WTC11 (cell line): ENCODE measurements around the gene PCSK5. TPM values are rescaled to one million over a fixed set of nuclear protein-coding genes. Genes with fewer than 3 reads are reported as not detected.

ENCODE experiments used
- ATAC-seq: fragments of 200-7000 bp; cut with Tn5 transposase; 2 replicates; pipeline ENCODE4 v1.10.0; 2021; ENCODE audit warnings: mild to moderate bottlenecking, moderate library complexity
- CTCF ChIA-PET: fragments of 300-600 bp; sonication (Branson Sonifier 250); formaldehyde crosslinking; loops from one replicate; lab custom pipeline; 2021; ENCODE audit warnings: antibody characterized with exemption; lab: Charles Lee
- POLR2A ChIA-PET: fragments of 350-600 bp; sonication (Branson Sonifier 250); formaldehyde crosslinking; loops from one replicate; lab custom pipeline; 2021; ENCODE audit warnings: antibody characterized with exemption; lab: Charles Lee
- DNase-seq: peaks from one replicate; pipeline ENCODE4 v3.0.0; 2021; ENCODE audit warnings: low spot score
- H3K27ac Mint-ChIP-seq: 2 replicates; pipeline ENCODE4 v1.8.0; 2021; ENCODE audit warnings: mixed read lengths
- H3K27me3 Mint-ChIP-seq: 2 replicates; pipeline ENCODE4 v1.8.0; 2021; ENCODE audit warnings: low read depth, mild to moderate bottlenecking, moderate library complexity, mixed read lengths
- H3K36me3 Mint-ChIP-seq: 2 replicates; pipeline ENCODE4 v1.8.0; 2021; ENCODE audit warnings: mixed read lengths
- H3K4me1 Mint-ChIP-seq: 2 replicates; pipeline ENCODE4 v1.8.0; 2022; ENCODE audit warnings: mixed read lengths
- H3K4me3 Mint-ChIP-seq: 2 replicates; pipeline ENCODE4 v1.8.0; 2021; ENCODE audit warnings: mild to moderate bottlenecking, moderate library complexity, mixed read lengths
- H3K9me3 Mint-ChIP-seq: 2 replicates; pipeline ENCODE4 v1.8.0; 2021; ENCODE audit warnings: mixed read lengths
- AFF4 ChIP-seq: sonication (generic); formaldehyde crosslinking; IDR thresholded peaks from 2 replicates; pipeline ENCODE4 v1.8.1; 2023; ENCODE audit warnings: mild to moderate bottlenecking, missing genetic modification reagents, borderline replicate concordance
- CREB1 ChIP-seq: sonication (generic); formaldehyde crosslinking; IDR thresholded peaks from 2 replicates; pipeline ENCODE4 v1.8.0; 2023; ENCODE audit warnings: mild to moderate bottlenecking, missing genetic modification reagents
- EMX1 ChIP-seq: fragments of 250-450 bp; sonication (Bioruptor Pico); IDR thresholded peaks from 2 replicates; pipeline ENCODE4 v1.8.0; 2021; ENCODE audit warnings: mild to moderate bottlenecking
- ETV6 ChIP-seq: sonication (generic); formaldehyde crosslinking; IDR thresholded peaks from 2 replicates; pipeline ENCODE4 v1.8.1; 2022; ENCODE audit warnings: mild to moderate bottlenecking, missing genetic modification reagents
- FOXJ3 ChIP-seq: sonication (generic); formaldehyde crosslinking; IDR thresholded peaks from 2 replicates; pipeline ENCODE4 v1.9.0; 2021; ENCODE audit warnings: missing genetic modification reagents, mild to moderate bottlenecking, borderline replicate concordance
- GABPB1 ChIP-seq: sonication (generic); formaldehyde crosslinking; IDR thresholded peaks from 2 replicates; pipeline ENCODE4 v1.8.1; 2023; ENCODE audit warnings: mild to moderate bottlenecking, missing genetic modification reagents
- GTF2I ChIP-seq: fragments of 250-450 bp; sonication (Bioruptor Pico); conservative IDR thresholded peaks from 2 replicates; pipeline ENCODE4 v1.4.0; 2021; ENCODE audit warnings: mild to moderate bottlenecking
- HMGA2 ChIP-seq: fragments of 250-450 bp; sonication (Bioruptor Pico); IDR thresholded peaks from 2 replicates; pipeline ENCODE4 v1.4.0; 2021; ENCODE audit warnings: mild to moderate bottlenecking, moderate library complexity
- MXD4 ChIP-seq: fragments of 250-450 bp; sonication (Bioruptor Pico); IDR thresholded peaks from 2 replicates; pipeline ENCODE4 v1.8.0; 2021; ENCODE audit warnings: mild to moderate bottlenecking, moderate library complexity, borderline replicate concordance
- SOX15 ChIP-seq: fragments of 250-450 bp; sonication (Bioruptor Pico); IDR thresholded peaks from 2 replicates; pipeline ENCODE4 v1.9.0; 2021; ENCODE audit warnings: mild to moderate bottlenecking
- ZNF425 ChIP-seq: fragments of 250-450 bp; sonication (Bioruptor Pico); conservative IDR thresholded peaks from 2 replicates; pipeline ENCODE4 v1.9.0; 2021; ENCODE audit warnings: mild to moderate bottlenecking
- ZNF512 ChIP-seq: sonication (generic); formaldehyde crosslinking; IDR thresholded peaks from 2 replicates; pipeline ENCODE4 v1.8.1; 2022; ENCODE audit warnings: missing genetic modification reagents, borderline replicate concordance
- ZSCAN18 ChIP-seq: fragments of 250-450 bp; sonication (Bioruptor Pico); IDR thresholded peaks from 2 replicates; pipeline ENCODE4 v2.1.2; 2022; ENCODE audit warnings: mild to moderate bottlenecking, moderate library complexity
- total RNA-seq: library from RNA; stranded (reverse); gene quantifications from 3 replicates; pipeline ENCODE4 v1.2.3, GENCODE V29; 2021
- TF ChIP-seq, protein P1 (sequence below): sonication (generic); formaldehyde crosslinking; IDR thresholded peaks from 2 replicates; pipeline ENCODE4 v1.8.1; 2022; ENCODE audit warnings: mild to moderate bottlenecking, moderate library complexity, missing genetic modification reagents
- TF ChIP-seq, protein P2 (sequence below): sonication (generic); formaldehyde crosslinking; IDR thresholded peaks from 2 replicates; pipeline ENCODE4 v1.8.1; 2022; ENCODE audit warnings: mild to moderate bottlenecking, missing genetic modification reagents, moderate library complexity, borderline replicate concordance

Gene PCSK5
- total RNA-seq, 1 experiment from 2014 or later, result 30.6 TPM

DNA sequence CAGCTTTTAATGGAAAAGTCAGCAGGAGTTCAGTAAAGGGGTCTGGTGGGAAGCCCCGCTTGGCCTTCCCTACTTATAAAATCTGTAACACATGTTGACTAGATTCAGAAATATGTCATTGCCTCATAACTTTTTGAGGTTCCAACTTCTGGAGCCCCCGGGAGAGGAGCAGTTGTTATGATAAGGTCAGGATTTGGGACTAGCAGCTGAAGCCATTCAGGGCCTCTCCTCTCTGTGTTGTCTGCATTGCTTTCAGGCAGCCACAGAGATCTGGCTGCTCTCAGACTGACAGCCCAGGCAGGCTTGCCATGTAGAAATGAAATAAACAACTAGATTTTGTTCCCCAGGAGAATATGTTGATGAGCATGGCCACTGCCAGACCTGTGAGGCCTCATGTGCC, 336.7 kb downstream of the PCSK5 start:
- Mint-ChIP-seq H3K27ac (no peak overlapping the region), H3K36me3 (no peaks in the 10 kb centered on the region), H3K4me1 (peaks cover 6% of the 10 kb centered on the region; the same call in 1 of the 2 replicates), H3K4me3 (no peak overlapping the region), H3K9me3 (no peaks in the 10 kb centered on the region), H3K27me3 (no peaks in the 10 kb centered on the region)
- CTCF ChIA-PET, result no interaction called here
- TF ChIP-seq ZSCAN18 (CRISPR knock-in tag) (no peak), ETV6 (CRISPR knock-in tag) (no peak), FOXJ3 (no peak)
- ATAC-seq (no peak), DNase-seq (no peak)
- POLR2A ChIA-PET, result no interaction called here

GRCh38 chr9:76231001-76231400, 340.5 kb downstream of the PCSK5 start:
- H3K4me1 Mint-ChIP-seq, result peaks cover 6% of the 10 kb centered on the region; the same call in 1 of the 2 replicates
- ATAC-seq (no peak), DNase-seq (no peak)
- H3K9me3 Mint-ChIP-seq, result no peaks in the 10 kb centered on the region
- POLR2A ChIA-PET, result no interaction called here
- no peaks in the 10 kb centered on the region for H3K27me3 Mint-ChIP-seq
- TF ChIP-seq ETV6 (CRISPR knock-in tag), result no peak
- TF ChIP-seq MXD4 (CRISPR knock-in tag), result no peak
- TF ChIP-seq ZNF425 (CRISPR knock-in tag), result no peak
- no peak for TF ChIP-seq ZNF512 (CRISPR knock-in tag)
- TF ChIP-seq, protein P1, sequence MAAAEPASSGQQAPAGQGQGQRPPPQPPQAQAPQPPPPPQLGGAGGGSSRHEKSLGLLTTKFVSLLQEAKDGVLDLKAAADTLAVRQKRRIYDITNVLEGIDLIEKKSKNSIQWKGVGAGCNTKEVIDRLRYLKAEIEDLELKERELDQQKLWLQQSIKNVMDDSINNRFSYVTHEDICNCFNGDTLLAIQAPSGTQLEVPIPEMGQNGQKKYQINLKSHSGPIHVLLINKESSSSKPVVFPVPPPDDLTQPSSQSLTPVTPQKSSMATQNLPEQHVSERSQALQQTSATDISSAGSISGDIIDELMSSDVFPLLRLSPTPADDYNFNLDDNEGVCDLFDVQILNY (CRISPR knock-in tag), result no peak
- TF ChIP-seq AFF4 (CRISPR knock-in tag), result no peak
- TF ChIP-seq GABPB1, result no peak
- no peak for TF ChIP-seq SOX15 (CRISPR knock-in tag)
- no peak for TF ChIP-seq EMX1 (CRISPR knock-in tag)
- no peak for TF ChIP-seq CREB1
- TF ChIP-seq, protein P2, sequence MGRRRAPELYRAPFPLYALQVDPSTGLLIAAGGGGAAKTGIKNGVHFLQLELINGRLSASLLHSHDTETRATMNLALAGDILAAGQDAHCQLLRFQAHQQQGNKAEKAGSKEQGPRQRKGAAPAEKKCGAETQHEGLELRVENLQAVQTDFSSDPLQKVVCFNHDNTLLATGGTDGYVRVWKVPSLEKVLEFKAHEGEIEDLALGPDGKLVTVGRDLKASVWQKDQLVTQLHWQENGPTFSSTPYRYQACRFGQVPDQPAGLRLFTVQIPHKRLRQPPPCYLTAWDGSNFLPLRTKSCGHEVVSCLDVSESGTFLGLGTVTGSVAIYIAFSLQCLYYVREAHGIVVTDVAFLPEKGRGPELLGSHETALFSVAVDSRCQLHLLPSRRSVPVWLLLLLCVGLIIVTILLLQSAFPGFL (CRISPR knock-in tag), result no peak
- TF ChIP-seq HMGA2 (CRISPR knock-in tag), result no peak
- no peak for TF ChIP-seq GTF2I (CRISPR knock-in tag)
- CTCF ChIA-PET, result interaction anchor here (1.0 kb wide), 1 partner anchor 12 kb away, joined by 3 read pairs; no protein-coding TSS in a partner anchor
- no peak overlapping the region for H3K4me3 Mint-ChIP-seq
- no peaks in the 10 kb centered on the region for H3K36me3 Mint-ChIP-seq
- no peak overlapping the region for H3K27ac Mint-ChIP-seq
